Gastroesophageal sphincter (tissue), 3 donors: Measurements from ENCODE around the gene CCDC106.

Source experiments
- CTCF ChIP-seq, 4 experiments: fragments of 200-600 bp in 2 of 4; fragments of 450-650 bp in 2 of 4; sonication (generic) in 1 of 4; IDR thresholded peaks; one replicate each; pipeline ENCODE4 v1.5.1; 2017 to 2019; ENCODE audit warnings: antibody characterized with exemption in 4 of 4, mild to moderate bottlenecking in 2 of 4, moderate library complexity in 2 of 4
- EP300 ChIP-seq: sonication (generic); formaldehyde crosslinking; IDR thresholded peaks from one replicate; pipeline ENCODE4 v1.6.1; 2017; ENCODE audit warnings: antibody characterized with exemption, mild to moderate bottlenecking

- TF ChIP-seq CTCF (IDR thresholded peaks at IDR 0.05) (no peak), EP300 (no peak)
Measured at GRCh38 chr19:55644191-55644833, 3.7 kb upstream of the CCDC106 start.
